H1 (cell line): ENCODE data around the gene DPP4. TPM values are rescaled to one million over a fixed set of nuclear protein-coding genes. Genes with fewer than 3 reads are reported as not detected.

Experiments
- CTCF ChIA-PET: fragments of 300-600 bp; sonication (Branson Sonifier 250); formaldehyde crosslinking; loops from one replicate; lab custom pipeline; 2021; ENCODE audit not compliant: partially characterized antibody; lab: Charles Lee
- POLR2A ChIA-PET: fragments of 300-600 bp; sonication (Branson Sonifier 250); formaldehyde crosslinking; loops from one replicate; lab custom pipeline; 2021; ENCODE audit warnings: inconsistent platforms; ENCODE audit not compliant: partially characterized antibody; lab: Charles Lee
- DNase-seq, 2 experiments: peaks; one replicate each; pipeline versions ENCODE4 v3.0.0 to v3.0.0-alpha.2; 2010 to 2022; ENCODE audit warnings: low spot score in 2 of 2, low read depth in 1 of 2, mixed read lengths in 1 of 2
- FAIRE-seq: peaks from 2 replicates; lab custom pipeline; 2011; peaks lifted over from hg19 to GRCh38; lab: Jason Lieb, UNC
- H2AFZ ChIP-seq: 2 replicates; pipeline ENCODE4 v1.8.1; 2012; ENCODE audit warnings: low read length, inconsistent platforms
- H2AK5ac ChIP-seq: 2 replicates; pipeline ENCODE4 v1.6.1; 2013; ENCODE audit warnings: low read depth, low read length
- H2BK120ac ChIP-seq: replicated peaks from 2 replicates; pipeline ENCODE3; 2013; ENCODE audit warnings: low read depth, low read length, inconsistent platforms
- H2BK12ac ChIP-seq: 2 replicates; pipeline ENCODE4 v1.6.1; 2013; ENCODE audit warnings: low read depth, low read length
- H2BK15ac ChIP-seq: 2 replicates; pipeline ENCODE4 v1.6.1; 2013; ENCODE audit warnings: low read length
- H2BK20ac ChIP-seq: 2 replicates; pipeline ENCODE4 v1.6.1; 2013; ENCODE audit warnings: low read length
- H2BK5ac ChIP-seq: 2 replicates; pipeline ENCODE4 v1.6.1; 2013; ENCODE audit warnings: low read depth, low read length
- H3K14ac ChIP-seq: 2 replicates; pipeline ENCODE4 v1.6.1; 2013; ENCODE audit warnings: inconsistent platforms; ENCODE audit not compliant: insufficient read length
- H3K18ac ChIP-seq: 2 replicates; pipeline ENCODE4 v1.6.1; 2013; ENCODE audit warnings: low read length; ENCODE audit errors: extremely low read depth
- H3K23ac ChIP-seq: 2 replicates; pipeline ENCODE4 v1.6.1; 2013; ENCODE audit warnings: inconsistent platforms; ENCODE audit not compliant: insufficient read length
- H3K23me2 ChIP-seq: 2 replicates; pipeline ENCODE4 v1.6.1; 2013; ENCODE audit warnings: low read depth, low read length
- H3K27ac ChIP-seq: 2 replicates; pipeline ENCODE4 v1.6.1; 2011; ENCODE audit warnings: low read depth, low read length, inconsistent platforms
- H3K27me3 ChIP-seq, 4 experiments: replicated peaks in 1 of 4; 1 replicate in 1 of 4; 2 replicates in 3 of 4; pipeline versions ENCODE4 v1.6.1 to v1.8.1; 2011 to 2013; ENCODE audit warnings: low read length in 3 of 4, mild to moderate bottlenecking in 3 of 4, inconsistent platforms in 2 of 4, mixed read lengths in 2 of 4, moderate library complexity in 1 of 4; ENCODE audit not compliant: control insufficient read depth in 3 of 4, insufficient read depth in 3 of 4; ENCODE audit errors: extremely low read depth in 1 of 4
- H3K36me3 ChIP-seq, 4 experiments: 2 replicates each; pipeline versions ENCODE4 v1.6.1 to v1.8.1; 2011 to 2013; ENCODE audit warnings: mild to moderate bottlenecking in 4 of 4, low read length in 3 of 4, moderate library complexity in 2 of 4, control low read depth in 1 of 4, inconsistent platforms in 1 of 4; ENCODE audit not compliant: insufficient read depth in 4 of 4, control insufficient read depth in 2 of 4
- H3K4ac ChIP-seq: replicated peaks from 2 replicates; pipeline ENCODE3; 2013; ENCODE audit warnings: low read length, low read depth, mixed read lengths, inconsistent platforms; ENCODE audit not compliant: insufficient read length
- H3K4me1 ChIP-seq, 4 experiments: replicated peaks in 1 of 4; 1 replicate in 1 of 4; 2 replicates in 3 of 4; pipeline versions ENCODE4 v1.6.1 to v1.8.1; 2011 to 2013; ENCODE audit warnings: low read length in 3 of 4, inconsistent platforms in 2 of 4, mixed read lengths in 1 of 4; ENCODE audit not compliant: insufficient read depth in 4 of 4, control insufficient read depth in 3 of 4
- H3K4me2 ChIP-seq, 2 experiments: 2 replicates each; pipeline versions ENCODE4 v1.6.1 to v1.8.1; 2011 to 2013; ENCODE audit warnings: low read depth in 2 of 2, low read length in 2 of 2, control low read depth in 1 of 2, inconsistent platforms in 1 of 2, mild to moderate bottlenecking in 1 of 2; ENCODE audit not compliant: insufficient read depth in 1 of 2
- H3K4me3 ChIP-seq, 4 experiments: fragments of 200-600, 300-600 bp in 1 of 4; sonication (generic), shearing (Covaris generic), sonication (Bioruptor Twin) in 1 of 4; 2 replicates each; pipeline versions ENCODE4 v1.5.1 to v1.8.1; 2011 to 2016; ENCODE audit warnings: low read length in 4 of 4, low read depth in 3 of 4, control low read depth in 2 of 4, inconsistent platforms in 2 of 4, mild to moderate bottlenecking in 2 of 4, mixed read lengths in 1 of 4, moderate library complexity in 1 of 4; ENCODE audit not compliant: insufficient read depth in 2 of 4; ENCODE audit errors: extremely low read depth in 1 of 4
- H3K56ac ChIP-seq: replicated peaks from 2 replicates; pipeline ENCODE3; 2013; ENCODE audit warnings: low read depth, mild to moderate bottlenecking, mixed read lengths, low read length, inconsistent platforms; ENCODE audit not compliant: insufficient read length
- H3K79me1 ChIP-seq: 2 replicates; pipeline ENCODE4 v1.6.1; 2013; ENCODE audit warnings: low read depth, low read length, control low read depth
- H3K79me2 ChIP-seq, 2 experiments: 2 replicates each; pipeline versions ENCODE4 v1.6.1 to v1.8.1; 2012 to 2013; ENCODE audit warnings: low read length in 2 of 2, mild to moderate bottlenecking in 2 of 2, inconsistent platforms in 1 of 2; ENCODE audit not compliant: insufficient read depth in 2 of 2, control insufficient read depth in 1 of 2
- H3K9ac ChIP-seq, 4 experiments: replicated peaks in 1 of 4; 1 replicate in 1 of 4; 2 replicates in 3 of 4; pipeline versions ENCODE4 v1.6.1 to v1.8.1; 2011 to 2013; ENCODE audit warnings: low read depth in 3 of 4, low read length in 3 of 4, control low read depth in 2 of 4, mild to moderate bottlenecking in 2 of 4, moderate library complexity in 2 of 4, inconsistent platforms in 1 of 4; ENCODE audit errors: extremely low read depth in 1 of 4
- H3K9me3 ChIP-seq, 2 experiments: 2 replicates each; pipeline versions ENCODE4 v1.6.1 to v1.8.1; 2012 to 2013; ENCODE audit warnings: mild to moderate bottlenecking in 2 of 2, moderate library complexity in 2 of 2, control low read depth in 1 of 2, inconsistent platforms in 1 of 2, low read depth in 1 of 2, low read length in 1 of 2, mixed read lengths in 1 of 2; ENCODE audit not compliant: insufficient read depth in 2 of 2
- H4K20me1 ChIP-seq, 2 experiments: replicated peaks in 1 of 2; 2 replicates each; pipeline versions ENCODE3 to v1.8.1; 2011 to 2013; ENCODE audit warnings: inconsistent platforms in 2 of 2, low read length in 2 of 2, mild to moderate bottlenecking in 1 of 2; ENCODE audit not compliant: insufficient read depth in 2 of 2, control insufficient read depth in 1 of 2
- H4K5ac ChIP-seq: 2 replicates; pipeline ENCODE4 v1.6.1; 2013; ENCODE audit warnings: low read length, low read depth, mixed read lengths, inconsistent platforms; ENCODE audit not compliant: insufficient read length
- H4K8ac ChIP-seq: 2 replicates; pipeline ENCODE4 v1.8.0; 2013; ENCODE audit warnings: mild to moderate bottlenecking, moderate library complexity, low read length, inconsistent platforms; ENCODE audit not compliant: insufficient read depth; ENCODE audit errors: extremely low read depth
- H4K91ac ChIP-seq: replicated peaks from 2 replicates; pipeline ENCODE3; 2013; ENCODE audit warnings: low read length, mixed read lengths, inconsistent platforms; ENCODE audit not compliant: insufficient read length
- BACH1 ChIP-seq: IDR thresholded peaks from 2 replicates; pipeline ENCODE4 v1.6.1; 2012; ENCODE audit warnings: low read length, improper control_type of control experiment
- CBX5 ChIP-seq: fragments of 300-800, 300-1000 bp; sonication (generic); IDR thresholded peaks from 2 replicates; pipeline ENCODE4 v1.7.1; 2016; ENCODE audit warnings: antibody characterized with exemption, low read length, low read depth
- CBX8 ChIP-seq: fragments of 300-800, 300-1000 bp; sonication (generic); IDR thresholded peaks from 2 replicates; pipeline ENCODE4 v1.7.1; 2016; ENCODE audit warnings: low read depth, low read length, borderline replicate concordance
- GABPA ChIP-seq: IDR thresholded peaks from 2 replicates; pipeline ENCODE4 v1.6.1; 2011; ENCODE audit warnings: mild to moderate bottlenecking, low read length, moderate library complexity, borderline replicate concordance; ENCODE audit not compliant: insufficient read depth
- KDM1A ChIP-seq: fragments of 200-600, 300-600 bp; sonication (generic); IDR thresholded peaks from 2 replicates; pipeline ENCODE4 v1.7.1; 2016; ENCODE audit warnings: mild to moderate bottlenecking, low read length, borderline replicate concordance
- MAFK ChIP-seq: IDR thresholded peaks from 2 replicates; pipeline ENCODE4 v1.6.1; 2012; ENCODE audit warnings: low read depth, mild to moderate bottlenecking, improper control_type of control experiment, low read length
- NANOG ChIP-seq: IDR thresholded peaks from 2 replicates; pipeline ENCODE4 v1.6.1; 2011; ENCODE audit warnings: low read length, low read depth, mild to moderate bottlenecking, inconsistent platforms; ENCODE audit not compliant: insufficient read depth, poor library complexity, severe bottlenecking
- NRF1 ChIP-seq: IDR thresholded peaks from 2 replicates; pipeline ENCODE4 v1.6.1; 2011; ENCODE audit warnings: mild to moderate bottlenecking, low read depth, low read length, improper control_type of control experiment
- RBBP5 ChIP-seq: IDR thresholded peaks from 2 replicates; pipeline ENCODE4 v1.7.1; 2012; ENCODE audit warnings: low read depth, mild to moderate bottlenecking, inconsistent platforms, low read length, moderate library complexity, borderline replicate concordance
- TCF12 ChIP-seq: IDR thresholded peaks from 2 replicates; pipeline ENCODE4 v1.6.1; 2011; ENCODE audit warnings: low read depth, mild to moderate bottlenecking, low read length
- YY1 ChIP-seq: IDR thresholded peaks from 2 replicates; pipeline ENCODE4 v1.6.1; 2011; ENCODE audit warnings: low read depth, mild to moderate bottlenecking, low read length
- WGBS, 2 experiments: shearing (Covaris generic) in 1 of 2; methylation state at CpG; one replicate each; pipeline versions ENCODE4 v1.1.6 to v1.1.7; 2013 to 2015; ENCODE audit warnings: low lambda C conversion rate in 2 of 2, mixed read lengths in 2 of 2, inconsistent platforms in 1 of 2, low coverage in 1 of 2, missing lambda C conversion rate in 1 of 2; ENCODE audit not compliant: insufficient replicate concordance in 2 of 2, insufficient coverage in 1 of 2, insufficient read length in 1 of 2; ENCODE audit errors: extremely low coverage in 1 of 2, missing lambda C conversion rate in 1 of 2; 5-methylcytosine and 5-hydroxymethylcytosine counted together
- polyA plus RNA-seq, 7 experiments: library from polyadenylated mRNA; depleted of rRNA in 3 of 7; stranded (reverse) in 5 of 7; unstranded in 2 of 7; fragments of >200 nt in 5 of 7; fragments of 200-250 nt in 2 of 7; gene quantifications; 1 replicate in 5 of 7; 2 replicates in 1 of 7; 4 replicates in 1 of 7; pipeline versions ENCODE4 v1.2.1 to v1.2.3, GENCODE V29; 2011 to 2013; ENCODE audit warnings: missing spikeins in 2 of 7, mixed read lengths in 2 of 7
- total RNA-seq: library from RNA; stranded (reverse); fragmentation: NEBNext Ultra II Directional; extraction: Animal tissue kit (Norgen Biotek cat#: 25700); gene quantifications from 2 replicates; pipeline ENCODE4 v1.2.1, GENCODE V29; 2021

Gene DPP4
- total and polyA plus RNA-seq, 2 of the 8 experiments (the other 6 are each of a cell fraction or from before 2014, with no cell fraction given): 1.3 to 3.1 TPM

DNA sequence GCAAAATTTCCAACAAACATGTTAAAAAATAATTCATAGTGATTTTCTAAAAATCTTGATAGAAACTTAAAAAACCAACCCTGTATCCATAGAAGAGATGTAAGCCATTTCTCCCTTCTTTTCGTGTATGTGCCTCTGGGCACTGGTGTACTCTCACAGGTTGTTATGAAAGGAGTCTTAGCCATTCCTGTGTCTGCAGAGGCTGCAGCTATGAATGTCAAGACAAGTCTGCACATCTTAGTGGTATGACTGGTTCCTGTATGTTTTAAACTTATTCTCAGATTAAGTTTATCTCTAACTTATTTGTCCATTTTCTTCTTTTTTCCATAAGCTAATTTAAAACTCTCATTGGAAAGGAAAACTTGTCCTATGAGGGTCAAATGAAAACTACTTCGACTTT is 84.0 kb downstream of the DPP4 start:
- Histone ChIP-seq H3K4ac (no peak overlapping the region), H3K9ac (no peak overlapping the region), H3K79me2 (no peaks in the 10 kb centered on the region), H2BK12ac (no peak overlapping the region), H3K18ac (no peak overlapping the region), H3K4me3 (no peak overlapping the region), H4K8ac (no peak overlapping the region), H3K27me3 (no peaks in the 10 kb centered on the region), H3K9me3 (no peaks in the 10 kb centered on the region), H2BK20ac (no peak overlapping the region), H4K91ac (no peak overlapping the region), H3K4me2 (no peak overlapping the region), H2BK15ac (no peak overlapping the region), H2AFZ (no peak overlapping the region), H3K36me3 (no peaks in the 10 kb centered on the region), H2BK120ac (no peak overlapping the region), H3K56ac (no peak overlapping the region), H2BK5ac (no peak overlapping the region), H2AK5ac (no peak overlapping the region), H4K5ac (no peak overlapping the region), H3K4me1 (no peaks in the 10 kb centered on the region), H3K27ac (no peak overlapping the region), H3K23ac (no peak overlapping the region), H3K14ac (no peak overlapping the region), H4K20me1 (no peaks in the 10 kb centered on the region), H3K79me1 (no peaks in the 10 kb centered on the region), H3K23me2 (no peaks in the 10 kb centered on the region)
- DNase-seq (no peak), FAIRE-seq (no peak)
- ChIA-PET POLR2A (no interaction called here), CTCF (interaction anchor here (1.0 to 3.0 kb wide), 5 partner anchors 8 to 135 kb away, joined by 3 to 11 read pairs (median 8); no protein-coding TSS in a partner anchor)
- TF ChIP-seq GABPA: no peak
- TF ChIP-seq TCF12: no peak
- TF ChIP-seq CBX8: no peak
- no peak for TF ChIP-seq RBBP5
- TF ChIP-seq BACH1: no peak
- no peak for TF ChIP-seq MAFK
- no peak for TF ChIP-seq KDM1A
- TF ChIP-seq YY1: no peak
- no peak for TF ChIP-seq NRF1
- TF ChIP-seq CBX5: no peak
- TF ChIP-seq NANOG: no peak
- 94% methylated on average over 2 of the region's 2 CpGs; no CpG with 5 or more reads in 1 of the 2 experiments for WGBS, 2 experiments
